NCI-H2196 (cell line): ENCODE results near the gene CACNA2D1.
"Not testable (repeated sequence)": the region's sequence is repeated elsewhere in the genome, so short reads cannot be mapped to it uniquely, and the experiment has no call there.

Experiments
- DNase-seq: peaks from one replicate; lab custom pipeline; 2025; ENCODE audit not compliant: unreplicated experiment; lab: John Stamatoyannopoulos, UW

CACNA2D1 gene

GRCh38 chr7:82053453-82054032 is 390.0 kb downstream of the CACNA2D1 start:
- DNase-seq, result no peak

DNA sequence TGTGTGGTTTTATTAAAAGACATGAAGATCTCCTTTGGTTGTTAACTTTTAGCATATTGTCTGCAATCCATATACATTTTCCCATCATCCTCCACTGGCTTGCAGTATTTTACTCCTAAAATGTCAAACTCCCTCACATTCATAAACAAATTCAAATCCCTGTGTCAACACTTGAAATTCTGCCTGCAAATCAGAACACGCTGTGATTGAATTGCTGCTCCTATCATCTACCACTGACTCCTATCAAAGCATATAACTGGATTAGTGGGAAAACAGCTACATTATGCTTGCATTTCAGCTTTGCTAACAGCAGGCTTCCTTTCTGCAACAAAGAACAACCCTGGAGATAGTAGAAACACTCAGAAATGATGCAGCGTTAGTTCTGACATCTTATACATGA is 392.0 kb downstream of the CACNA2D1 start:
- no peak for DNase-seq

GRCh38 chr7:82050792-82051191 is 392.8 kb downstream of the CACNA2D1 start:
- no peak for DNase-seq

DNA sequence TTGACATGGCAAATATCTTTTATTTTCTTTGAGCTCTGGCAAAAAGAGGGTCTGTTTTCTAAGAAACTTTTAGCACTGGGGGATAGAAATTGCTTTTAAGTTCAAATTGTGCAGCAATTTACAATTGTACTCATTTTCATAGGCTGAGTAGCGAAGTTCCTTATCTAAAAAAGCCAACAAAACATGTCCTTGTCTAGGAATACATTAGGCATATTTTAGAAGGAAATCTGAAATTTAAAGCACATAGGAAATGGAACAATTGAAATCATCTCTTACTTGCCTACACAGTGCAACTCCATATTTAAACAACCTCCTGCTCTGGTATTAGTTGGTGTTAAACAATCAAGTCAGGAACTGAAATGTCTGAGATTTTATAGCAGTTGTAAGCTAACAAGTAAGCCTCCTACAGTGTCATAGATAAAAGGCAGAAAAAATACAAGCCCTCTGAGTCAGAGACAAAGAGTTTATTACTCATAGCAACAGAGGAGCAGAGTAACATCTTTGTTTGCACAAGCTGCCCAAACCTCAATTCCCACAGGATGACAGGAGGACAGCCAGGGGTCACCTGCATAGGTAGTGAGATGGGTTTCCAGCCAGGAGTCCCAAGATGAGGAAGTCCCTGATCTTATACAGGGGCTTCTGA is 393.6 kb downstream of the CACNA2D1 start:
- DNase-seq, result no peak

DNA sequence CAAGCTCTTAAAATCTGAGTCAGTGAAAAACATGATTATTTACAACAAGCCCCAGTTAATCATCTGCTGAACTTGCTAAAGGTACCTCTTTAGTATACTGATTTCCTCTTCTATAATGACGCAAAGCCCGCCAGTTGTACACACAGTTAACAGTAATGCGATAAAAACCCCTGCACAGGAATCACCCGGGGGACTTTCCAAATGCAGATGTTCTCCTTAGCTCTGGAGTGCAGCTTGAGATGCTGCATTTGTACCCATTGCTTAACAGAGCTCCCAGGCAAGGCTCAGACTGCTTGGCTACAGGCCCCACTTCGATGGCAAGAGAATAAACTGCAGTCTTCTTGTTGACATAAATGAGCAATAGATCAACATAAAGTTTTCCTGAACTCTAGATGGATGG is 394.1 kb downstream of the CACNA2D1 start:
- DNase-seq, result no peak

DNA sequence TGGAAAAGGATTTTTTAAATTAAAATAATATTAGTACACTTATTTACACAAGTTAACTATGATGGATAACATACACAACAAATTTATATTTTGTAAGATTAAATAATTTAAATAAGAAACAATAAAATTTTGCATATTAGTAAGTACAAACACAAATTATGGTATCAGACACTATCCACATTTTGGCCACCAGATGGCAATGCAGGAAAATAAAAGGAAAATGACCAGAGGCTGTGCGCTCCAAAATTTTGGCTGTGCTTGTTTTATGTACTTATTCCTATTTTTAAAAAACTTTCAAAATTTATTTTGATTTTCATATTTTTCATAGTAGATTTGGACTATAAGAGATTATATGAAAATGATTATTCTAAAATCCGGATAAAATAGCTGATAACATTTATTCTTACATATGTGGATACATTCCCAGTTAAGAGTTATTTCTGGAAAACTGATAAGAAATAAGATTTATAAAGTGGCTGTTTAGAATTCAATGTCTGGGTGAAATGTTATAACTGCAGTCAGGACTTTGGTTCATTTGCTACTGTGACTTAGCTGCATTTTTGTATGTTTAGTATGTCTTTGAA is 399.0 kb downstream of the CACNA2D1 start:
- peak; percentile 56 for DNase-seq

GRCh38 chr7:82039621-82040020 is 404.0 kb downstream of the CACNA2D1 start:
- no peak for DNase-seq

- DNase-seq, result no peak
Measured at GRCh38 chr7:82036146-82036886, 407.3 kb downstream of the CACNA2D1 start.

GRCh38 chr7:82035456-82035855 is 408.1 kb downstream of the CACNA2D1 start:
- no peak for DNase-seq

GRCh38 chr7:82032901-82033300 is 410.7 kb downstream of the CACNA2D1 start:
- no peak for DNase-seq

GRCh38 chr7:82029236-82029913 is 414.2 kb downstream of the CACNA2D1 start:
- DNase-seq, result no peak

DNA sequence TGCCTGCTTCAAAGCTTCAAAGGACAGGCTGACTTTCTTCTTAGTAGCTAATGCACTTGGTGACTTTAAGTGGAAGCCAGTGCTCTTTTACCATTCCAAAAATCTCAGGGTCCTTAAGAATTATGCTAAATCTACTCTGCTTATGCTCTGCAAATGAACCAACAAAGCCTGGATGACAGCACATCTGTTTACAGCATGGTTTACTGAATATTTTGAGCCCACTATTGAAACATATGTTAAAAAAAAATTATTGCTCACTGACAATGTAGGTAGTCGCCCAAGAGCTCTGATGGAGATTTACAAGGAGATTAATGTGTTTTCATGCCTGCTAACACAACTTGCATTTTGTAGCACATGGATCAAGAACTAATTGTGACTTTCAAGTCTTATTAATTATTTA is 415.5 kb downstream of the CACNA2D1 start:
- no peak for DNase-seq

GRCh38 chr7:82021713-82022112 is 421.9 kb downstream of the CACNA2D1 start:
- DNase-seq, result no peak

DNA sequence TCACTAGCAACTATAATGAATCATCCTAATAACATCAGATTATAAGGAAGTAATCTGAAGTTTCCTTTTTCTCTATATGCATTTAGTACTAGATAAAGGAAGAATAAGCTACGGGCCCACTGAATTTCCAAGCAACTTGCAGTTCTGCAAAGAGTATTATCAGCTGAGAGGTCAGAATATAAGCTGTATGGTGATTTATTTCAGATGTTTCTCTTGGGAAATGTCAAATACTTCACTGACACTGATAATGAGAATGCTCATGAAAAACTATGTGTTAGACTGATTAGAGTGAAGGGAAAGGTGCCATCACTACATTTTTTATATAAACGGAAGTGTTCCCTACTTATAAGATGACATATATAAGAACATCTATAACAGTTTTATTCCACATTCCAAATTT is 422.5 kb downstream of the CACNA2D1 start:
- DNase-seq, result no peak

GRCh38 chr7:82019551-82020475 is 423.8 kb downstream of the CACNA2D1 start:
- DNase-seq, result no peak

- DNase-seq, result no peak
Measured at GRCh38 chr7:82018226-82018625, 425.4 kb downstream of the CACNA2D1 start.

- DNase-seq, result peak; percentile 21
Measured at GRCh38 chr7:82017334-82017943, 426.1 kb downstream of the CACNA2D1 start.

DNA sequence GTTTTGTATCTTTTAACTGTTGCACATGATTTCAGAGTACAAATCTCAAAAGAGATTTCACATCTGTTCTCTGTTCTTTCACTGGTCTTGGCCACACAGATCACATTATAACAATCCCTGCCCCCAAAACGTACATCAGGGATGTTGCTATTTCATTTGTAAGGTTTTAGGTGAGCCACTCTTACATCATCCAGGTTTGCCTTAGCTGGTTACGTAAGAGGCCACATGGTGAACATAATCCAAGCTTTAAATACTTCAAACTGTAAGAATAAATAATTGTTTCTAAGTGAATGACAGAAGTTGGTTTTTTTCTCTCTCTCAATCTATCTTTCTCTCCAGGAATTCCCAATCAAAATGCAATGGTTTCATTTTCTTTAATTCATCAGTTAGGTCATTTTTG is 427.8 kb downstream of the CACNA2D1 start:
- no peak for DNase-seq

- not testable (repeated sequence) for DNase-seq
Measured at GRCh38 chr7:82014574-82014973, 429.0 kb downstream of the CACNA2D1 start.

- no peak for DNase-seq
Measured at GRCh38 chr7:82012453-82012852, 431.1 kb downstream of the CACNA2D1 start.
